Tongue (tissue), 2 donors: Measurements from ENCODE around the gene VAMP2. TPM values are rescaled to one million over a fixed set of nuclear protein-coding genes. Genes with fewer than 3 reads are reported as not detected.

Experiments
- DNase-seq: peaks from one replicate; pipeline ENCODE4 v3.0.0-alpha.2; 2015
- total RNA-seq: library from RNA; depleted of rRNA; stranded (reverse); fragments of >200 nt; gene quantifications from one replicate; pipeline ENCODE4 v1.2.3, GENCODE V29; 2014

The VAMP2 gene, protein sequence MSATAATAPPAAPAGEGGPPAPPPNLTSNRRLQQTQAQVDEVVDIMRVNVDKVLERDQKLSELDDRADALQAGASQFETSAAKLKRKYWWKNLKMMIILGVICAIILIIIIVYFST
- 17.1 TPM for total RNA-seq

- peak; percentile 92 for DNase-seq
Observed at GRCh38 chr17:8162233-8162996, at the start of gene VAMP2. Gene VAMP2 (minus strand): TSS chr17:8162948. CDS start chr17:8162879, 69 bp downstream.

DNA sequence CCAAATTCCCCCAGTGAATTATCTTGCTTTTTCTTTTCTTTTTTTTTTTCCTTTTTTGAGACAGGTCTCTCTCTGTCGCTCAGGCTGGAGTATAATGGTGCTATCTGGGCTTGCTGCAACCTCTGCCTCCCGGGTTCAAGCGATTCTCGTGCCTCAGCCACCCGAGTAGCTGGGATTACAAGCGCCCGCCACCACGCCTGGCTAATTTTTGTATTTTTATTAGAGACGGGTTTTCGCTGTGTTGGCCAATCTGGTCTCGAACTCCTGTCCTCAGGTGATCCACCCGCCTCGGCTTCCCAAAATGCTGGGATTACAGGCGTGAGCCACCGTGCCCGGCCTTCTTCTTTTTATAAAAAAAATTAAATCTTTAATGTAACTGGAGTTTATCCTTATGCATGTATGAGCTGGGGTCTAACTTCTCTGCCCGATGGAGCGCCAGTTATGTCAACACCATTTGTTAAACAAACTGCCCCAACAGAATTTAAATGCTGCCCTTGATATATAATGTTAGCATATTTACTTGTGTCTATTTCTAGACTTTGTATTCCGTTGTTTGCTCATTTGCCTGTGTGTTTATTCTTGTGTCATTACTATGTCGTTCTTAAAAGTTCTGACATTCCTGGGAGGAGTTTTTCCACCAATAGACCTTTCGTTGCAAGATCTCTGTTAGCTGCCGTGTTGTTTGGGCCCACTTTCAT lies 48.2 kb upstream of the VAMP2 start:
- DNase-seq = no peak

- peak; percentile 99 for DNase-seq
Observed at GRCh38 chr17:8209907-8210760, 47.4 kb upstream of the VAMP2 start, which contains the start of gene AURKB. Gene AURKB (minus strand): TSS chr17:8210575. CDS start chr17:8210224, 351 bp downstream.

DNA sequence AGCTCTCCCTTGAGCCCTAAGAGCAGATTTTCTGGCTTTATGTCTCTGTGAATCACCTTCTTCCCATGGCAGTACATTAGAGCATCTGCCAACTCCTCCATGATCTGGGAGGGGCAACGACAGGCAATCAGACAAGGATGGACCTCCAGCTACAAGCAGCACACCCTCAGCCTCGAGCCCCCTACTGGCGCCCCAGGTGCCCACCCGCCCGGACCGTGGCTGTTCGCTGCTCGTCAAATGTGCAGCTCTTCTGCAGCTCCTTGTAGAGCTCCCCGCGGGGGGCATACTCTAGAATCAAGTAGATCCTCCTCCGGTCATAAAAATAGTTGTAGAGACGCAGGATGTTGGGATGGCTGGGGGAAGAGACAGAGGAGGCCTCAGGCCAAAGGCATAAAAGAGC lies 43.8 kb upstream of the VAMP2 start:
- DNase-seq = no peak

- no peak for DNase-seq
Observed at GRCh38 chr17:8204761-8205555, 42.2 kb upstream of the VAMP2 start.

- peak; percentile 95 for DNase-seq
Observed at GRCh38 chr17:8192070-8192815, 29.5 kb upstream of the VAMP2 start.

GRCh38 chr17:8190506-8190905 lies 27.8 kb upstream of the VAMP2 start:
- DNase-seq = no peak

- peak; percentile 99 for DNase-seq
Observed at GRCh38 chr17:8189711-8190477, 27.1 kb upstream of the VAMP2 start, which contains the start of gene BORCS6. Gene BORCS6 (minus strand): TSS chr17:8190180. CDS start chr17:8190140, 40 bp downstream.

GRCh38 chr17:8189041-8189710 lies 26.4 kb upstream of the VAMP2 start:
- DNase-seq = peak; percentile 16

DNA sequence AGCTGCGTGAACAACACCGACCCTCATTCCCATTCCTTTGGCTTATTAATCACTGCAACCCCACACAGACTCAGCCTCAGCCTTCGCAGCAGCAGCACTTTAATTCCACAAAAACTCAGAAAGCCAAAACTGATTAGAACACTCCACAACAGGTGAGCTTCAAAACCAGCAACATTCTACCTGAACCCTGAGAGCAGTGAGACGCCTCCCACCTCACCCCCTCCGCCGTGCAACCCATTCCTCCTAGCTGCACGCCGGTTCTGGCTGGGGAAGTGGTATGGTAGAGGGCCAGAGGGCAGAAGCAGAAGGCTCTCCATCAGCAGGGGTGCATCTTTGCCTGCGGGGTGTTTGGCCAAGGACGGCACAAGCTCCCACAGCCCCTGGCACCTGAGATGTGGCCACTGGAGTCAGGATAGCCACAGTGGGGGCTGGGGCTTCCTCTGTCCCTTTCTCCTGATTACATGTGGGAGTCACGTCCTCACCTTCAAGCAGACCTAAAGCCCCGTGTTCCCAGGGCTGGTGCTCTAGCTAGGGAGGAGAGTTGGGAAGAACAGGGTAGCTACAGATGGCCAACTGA lies 25.6 kb upstream of the VAMP2 start:
- DNase-seq = peak; percentile 4

GRCh38 chr17:8187517-8188262 lies 24.9 kb upstream of the VAMP2 start:
- peak; percentile 99 for DNase-seq

DNA sequence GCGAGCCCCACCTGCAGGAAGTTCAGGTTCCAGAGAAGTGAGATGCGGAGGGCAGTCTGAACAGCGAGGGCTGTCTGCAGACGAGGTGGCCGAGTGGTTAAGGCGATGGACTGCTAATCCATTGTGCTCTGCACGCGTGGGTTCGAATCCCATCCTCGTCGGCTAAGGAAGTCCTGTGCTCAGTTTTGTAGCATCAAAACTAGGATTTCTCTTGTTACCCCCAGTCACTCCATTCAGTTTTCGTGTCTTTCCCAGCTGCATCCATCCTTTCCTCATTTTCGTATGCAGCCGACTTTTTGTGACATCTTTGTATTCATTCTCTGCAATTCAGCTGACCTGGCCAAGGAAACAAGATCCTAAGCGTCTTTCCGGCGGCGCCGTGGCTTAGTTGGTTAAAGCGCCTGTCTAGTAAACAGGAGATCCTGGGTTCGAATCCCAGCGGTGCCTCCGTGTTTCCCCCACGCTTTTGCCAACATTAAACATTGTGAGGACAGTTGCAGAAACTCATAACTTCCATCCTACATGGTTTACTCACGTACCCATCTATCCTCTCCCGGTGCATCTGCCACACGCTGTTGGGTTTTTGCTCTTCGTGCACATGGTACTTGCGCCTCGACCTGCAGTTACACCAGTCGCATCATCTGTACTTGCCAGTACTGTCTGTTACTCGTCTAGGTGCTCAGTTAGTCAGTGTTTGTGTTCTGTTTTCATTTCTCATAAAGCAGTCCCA lies 24.2 kb upstream of the VAMP2 start:
- peak; percentile 99 for DNase-seq

- DNase-seq = no peak
Observed at GRCh38 chr17:8186446-8186786, 23.7 kb upstream of the VAMP2 start.

DNA sequence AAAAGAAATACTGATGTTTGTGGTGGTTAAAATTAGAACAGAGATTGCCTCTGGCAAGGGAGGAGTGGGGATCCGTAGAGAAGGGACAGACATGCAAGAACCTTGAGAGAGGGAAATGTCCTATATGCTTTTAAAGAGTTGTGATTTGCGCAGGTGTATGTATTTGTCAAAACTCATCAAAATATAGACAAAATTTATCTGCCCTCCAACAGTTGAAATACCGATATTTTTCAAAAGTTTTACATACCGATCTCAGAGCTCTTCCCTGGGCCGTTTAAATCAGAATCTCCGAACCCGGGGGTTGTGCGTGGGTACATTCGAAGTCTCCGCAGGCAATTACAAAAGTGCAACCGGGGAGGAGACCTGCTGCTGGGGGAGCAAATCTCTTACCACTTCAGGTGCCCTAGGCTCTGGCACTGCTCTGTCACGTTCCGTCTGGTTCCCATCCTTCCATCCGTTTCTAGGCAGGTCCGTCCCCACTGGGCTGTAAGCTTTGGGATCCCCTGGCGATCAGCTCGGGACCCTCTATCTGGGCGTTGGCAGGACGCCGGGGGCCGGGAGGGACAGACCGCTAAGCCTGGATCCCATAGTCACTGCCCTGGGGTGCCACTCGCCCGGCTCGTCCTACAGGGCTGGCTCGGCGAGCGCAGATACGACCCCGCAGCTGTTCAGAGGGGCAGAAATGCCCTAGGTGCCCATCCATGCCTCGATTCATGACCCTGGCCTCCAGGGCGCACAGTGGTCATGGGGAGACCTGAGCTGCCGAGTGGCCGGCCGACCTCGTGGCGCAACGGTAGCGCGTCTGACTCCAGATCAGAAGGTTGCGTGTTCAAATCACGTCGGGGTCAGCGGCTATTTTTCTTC lies 23.1 kb upstream of the VAMP2 start:
- DNase-seq = peak; percentile 95

- no peak for DNase-seq
Observed at GRCh38 chr17:8176998-8177731, 14.4 kb upstream of the VAMP2 start.
